Epithelial cell of proximal tubule (primary cell): ENCODE data around the gene PSME4. TPM values are rescaled to one million over a fixed set of nuclear protein-coding genes. Genes with fewer than 3 reads are reported as not detected.

Source experiments
- DNase-seq: peaks from one replicate; pipeline ENCODE4 v3.0.0-alpha.2; 2011; ENCODE audit warnings: low read depth
- H3K4me3 ChIP-seq: 2 replicates; pipeline ENCODE4 v1.5.1; 2011; ENCODE audit warnings: low read depth, mild to moderate bottlenecking, low read length
- CTCF ChIP-seq: conservative IDR thresholded peaks from 2 replicates; pipeline ENCODE4 v1.5.1; 2012; ENCODE audit warnings: low read depth, mild to moderate bottlenecking, low read length
- total RNA-seq: library from RNA; depleted of rRNA; stranded (reverse); fragments of >200 nt; gene quantifications from 2 replicates; pipeline ENCODE4 v1.2.3, GENCODE V29; 2015

The PSME4 gene
- total RNA-seq, 1 donor from 2014 or later: 18.7 TPM

- TF ChIP-seq CTCF: no peak
- H3K4me3 ChIP-seq: no peak overlapping the region
- no peak for DNase-seq
These were observed 65.4 kb downstream of the PSME4 start for GRCh38 chr2:53905396-53905795.

- H3K4me3 ChIP-seq: no peak overlapping the region
- DNase-seq: no peak
- no peak for TF ChIP-seq CTCF
These were observed 67.8 kb downstream of the PSME4 start for GRCh38 chr2:53903011-53903410.

- TF ChIP-seq CTCF: no peak
- no peak overlapping the region for H3K4me3 ChIP-seq
- DNase-seq: no peak
These were observed 69.6 kb downstream of the PSME4 start for GRCh38 chr2:53901192-53901591.

GRCh38 chr2:53896864-53897263 is 73.9 kb downstream of the PSME4 start:
- H3K4me3 ChIP-seq: no peak overlapping the region
- DNase-seq: peak; percentile 37
- TF ChIP-seq CTCF: no peak

GRCh38 chr2:53886406-53887280 is 84.2 kb downstream of the PSME4 start:
- no peak for TF ChIP-seq CTCF
- no peak for DNase-seq
- no peak overlapping the region for H3K4me3 ChIP-seq

- no peak for DNase-seq
- TF ChIP-seq CTCF: no peak
These were observed 85.9 kb downstream of the PSME4 start for GRCh38 chr2:53884883-53885282.

DNA sequence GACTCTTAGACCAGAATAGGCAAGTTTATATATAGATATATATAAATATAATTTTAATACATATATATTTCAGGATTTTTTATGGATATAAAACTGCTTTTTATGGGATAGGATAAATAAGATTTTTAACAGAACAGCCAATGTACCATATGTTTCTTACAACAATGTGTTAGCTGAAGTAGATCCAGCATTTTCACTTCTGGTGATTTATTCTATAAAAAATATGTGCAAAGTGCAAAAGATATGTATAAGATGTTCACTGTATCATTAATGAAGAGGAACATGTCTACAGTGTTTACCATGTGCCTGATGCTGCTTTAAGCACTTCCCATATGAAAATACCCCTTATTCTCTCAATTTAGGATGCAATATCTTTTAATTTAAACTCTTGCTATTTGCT is 88.8 kb downstream of the PSME4 start:
- no peak for TF ChIP-seq CTCF
- no peak for DNase-seq
- H3K4me3 ChIP-seq: no peak overlapping the region

More at GRCh38 chr2:53884883-53885282, 85.9 kb downstream of the PSME4 start:
- no peak overlapping the region for H3K4me3 ChIP-seq
